ENCODE results near the gene SLAMF6.

- no peak for TF ChIP-seq YY1 (IDR thresholded peaks at IDR 0.05; ENCODE audit: low read depth)
- no peak for TF ChIP-seq EP300 (IDR thresholded peaks at IDR 0.05; ENCODE audit: borderline replicate concordance)
- no peak for TF ChIP-seq RAD21 (IDR thresholded peaks at IDR 0.05; ENCODE audit: low read depth)
These were observed 25.1 kb upstream of the SLAMF6 start for GRCh38 chr1:160548183-160548582.
